HG03196 (cell line): ENCODE measurements around the gene OTOA.
A peak's percentile ranks its signal among the peaks of the same experiment; 100 is the strongest.
"Not testable (repeated sequence)": the region's sequence is repeated elsewhere in the genome, so short reads cannot be mapped to it uniquely, and the experiment has no call there.

ENCODE experiments used
- ATAC-seq: cut with Tn5 transposase; IDR thresholded peaks from one replicate; pipeline ENCODE4 v1.9.1; 2021; ENCODE audit not compliant: unreplicated experiment

OTOA gene

GRCh38 chr16:21639493-21639892, 24.3 kb upstream of the OTOA start:
- ATAC-seq = no peak

DNA sequence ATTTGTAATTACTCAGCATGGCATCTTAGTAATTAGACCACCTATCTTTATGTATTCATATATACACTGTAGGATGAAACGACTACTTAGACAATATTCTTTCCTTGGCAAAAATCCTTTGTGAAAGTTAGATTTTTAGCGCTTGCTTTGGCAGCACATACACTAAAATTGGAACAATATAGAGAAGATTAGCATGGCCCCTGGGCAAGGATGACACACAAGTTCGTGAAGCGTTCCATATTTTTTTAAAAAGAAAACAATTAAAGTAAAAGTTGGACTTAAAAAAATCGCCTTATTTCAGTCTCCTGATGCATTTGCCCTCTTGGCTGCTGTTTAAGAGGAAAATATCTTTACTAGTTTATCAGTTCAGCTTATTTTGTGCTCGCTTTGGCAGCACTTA, 21.9 kb upstream of the OTOA start:
- no peak for ATAC-seq

DNA sequence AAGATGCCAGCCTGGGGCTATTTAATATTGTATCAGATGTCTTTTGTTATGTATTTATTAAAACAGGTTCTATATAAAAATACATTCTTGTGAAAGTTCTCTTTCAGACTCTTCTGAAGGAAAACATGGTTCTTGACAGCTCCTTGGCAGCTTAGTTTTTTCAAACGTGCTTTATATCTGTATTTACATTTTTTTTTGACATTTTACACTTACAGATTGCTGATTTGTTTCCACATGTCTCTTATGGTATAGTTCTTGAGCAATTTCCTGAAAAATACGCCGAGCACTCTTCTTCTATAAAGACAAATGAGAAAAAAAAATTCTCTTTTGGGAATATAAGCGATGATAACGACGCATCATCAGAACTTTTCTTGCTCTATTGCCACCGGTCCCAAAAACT, 20.9 kb upstream of the OTOA start:
- ATAC-seq = no peak

- no peak for ATAC-seq
These were observed 20.0 kb upstream of the OTOA start for GRCh38 chr16:21643785-21644184.

GRCh38 chr16:21644674-21645073, 19.1 kb upstream of the OTOA start:
- no peak for ATAC-seq

GRCh38 chr16:21645261-21645721, 18.5 kb upstream of the OTOA start:
- ATAC-seq = peak; percentile 34

GRCh38 chr16:21646091-21646490, 17.7 kb upstream of the OTOA start:
- ATAC-seq = no peak

- ATAC-seq = peak; percentile 90
These were observed 16.8 kb upstream of the OTOA start for GRCh38 chr16:21646721-21647561.

- peak; percentile 9 for ATAC-seq
These were observed 16.1 kb upstream of the OTOA start for GRCh38 chr16:21647562-21648164.

DNA sequence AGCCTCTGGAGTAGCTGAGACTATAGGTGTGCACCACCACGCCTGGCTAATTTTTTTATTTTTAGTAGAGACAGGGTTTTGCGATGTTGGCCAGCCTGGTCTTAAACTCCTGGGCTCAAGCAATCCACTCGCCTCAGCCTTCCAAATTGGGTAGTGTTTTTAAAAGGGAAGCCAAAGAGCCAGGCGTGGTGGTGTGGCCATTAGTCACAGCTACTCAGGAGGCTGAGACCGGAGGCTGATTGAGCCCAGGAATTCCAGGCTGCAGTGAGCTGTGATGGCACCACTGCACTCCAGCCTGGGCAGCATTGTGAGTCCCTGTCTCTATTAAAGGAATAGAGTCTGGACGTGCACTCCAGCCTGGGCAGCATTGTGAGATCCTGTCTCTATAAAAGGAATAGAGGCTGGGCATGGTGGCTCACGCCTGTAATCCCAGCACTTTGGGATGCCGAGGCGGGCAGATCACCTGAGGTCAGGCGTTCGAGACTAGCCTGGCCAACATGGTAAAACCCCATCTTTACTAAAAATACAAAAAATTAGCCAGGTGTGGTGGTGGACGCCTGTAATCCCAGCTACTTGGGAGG, 13.9 kb upstream of the OTOA start:
- not testable (repeated sequence) for ATAC-seq

DNA sequence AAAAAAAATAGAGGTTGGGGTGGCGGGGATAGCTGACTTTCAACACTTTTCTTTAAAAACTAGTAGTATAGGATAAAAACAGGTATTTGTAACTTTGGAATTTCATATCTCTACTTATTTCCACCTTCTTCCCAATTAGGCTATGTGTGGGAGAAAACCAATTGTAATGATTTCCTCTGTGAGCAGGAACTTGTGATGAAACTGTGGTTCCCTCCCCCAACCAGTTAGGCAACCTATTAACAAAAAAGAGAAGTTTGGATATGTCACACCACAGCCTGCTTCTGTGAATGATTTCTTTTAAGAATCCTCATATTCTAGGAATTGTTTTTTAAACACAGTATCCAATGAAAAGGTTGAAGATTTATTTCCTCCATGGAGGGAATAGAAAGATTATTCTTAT, 13.2 kb upstream of the OTOA start:
- no peak for ATAC-seq

DNA sequence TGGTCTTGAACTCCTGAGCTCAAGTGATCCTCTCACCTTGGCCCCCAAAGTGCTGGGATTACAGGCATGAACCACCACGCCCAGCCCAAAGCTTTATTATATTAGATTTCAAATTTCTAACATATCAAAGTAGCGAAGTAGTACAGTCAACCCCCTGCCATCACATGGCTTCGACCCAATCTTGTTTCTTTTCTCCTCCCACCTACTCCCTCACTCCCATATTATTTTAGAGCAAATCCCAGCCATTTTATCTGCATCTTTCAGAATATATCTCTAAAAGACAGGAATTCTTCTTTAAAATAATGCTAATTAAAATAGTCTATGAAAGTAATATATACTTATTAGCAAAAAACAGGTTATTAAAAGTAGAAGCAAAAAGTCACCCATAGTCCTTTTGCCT, 12.3 kb upstream of the OTOA start:
- ATAC-seq = no peak

DNA sequence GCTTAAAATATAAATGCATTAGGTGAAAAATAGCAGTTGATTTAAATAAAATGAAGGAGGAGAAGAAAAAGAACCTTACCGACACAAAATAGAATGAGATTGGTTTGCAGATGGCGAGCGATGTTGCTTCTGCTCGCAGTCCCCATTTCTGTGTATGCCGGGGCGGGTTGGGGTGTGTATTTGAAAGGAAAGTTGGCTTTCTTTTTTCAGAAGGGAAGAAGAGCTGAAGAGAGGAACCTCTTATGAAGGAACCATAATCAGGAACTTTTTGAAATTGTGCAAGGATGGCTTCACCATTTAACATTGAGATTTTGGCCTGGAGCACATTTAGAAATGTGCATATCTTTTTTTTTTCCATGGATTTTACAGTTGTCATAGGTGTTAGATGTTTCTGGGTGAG, 11.3 kb upstream of the OTOA start, which contains the start of gene IGSF6:
Gene IGSF6 (minus strand): TSS at position 156 of the 400 bp plus-strand sequence. CDS start 10 bp downstream, at position 146.
- no peak for ATAC-seq

- no peak for ATAC-seq
These were observed 10.2 kb upstream of the OTOA start for GRCh38 chr16:21653571-21653970.

- no peak for ATAC-seq
These were observed 9.3 kb upstream of the OTOA start for GRCh38 chr16:21654466-21654865.

GRCh38 chr16:21654881-21655280, 8.9 kb upstream of the OTOA start:
- ATAC-seq = no peak

- peak; percentile 65 for ATAC-seq
These were observed 6.7 kb upstream of the OTOA start for GRCh38 chr16:21656795-21657768.

- ATAC-seq = no peak
These were observed 4.6 kb upstream of the OTOA start for GRCh38 chr16:21659124-21659523.

- no peak for ATAC-seq
These were observed 1.2 kb downstream of the OTOA start for GRCh38 chr16:21664801-21665492.

GRCh38 chr16:21666772-21667171, 3.0 kb downstream of the OTOA start:
- ATAC-seq = no peak
